GM12878 (cell line): ENCODE measurements around the gene ITGA6. TPM values are rescaled to one million over a fixed set of nuclear protein-coding genes. Genes with fewer than 3 reads are reported as not detected.

ENCODE experiments used
- ATAC-seq: fragments of 200-7000 bp; cut with Tn5 transposase; 3 replicates; pipeline ENCODE4 v1.9.1; 2020; ENCODE audit warnings: mild to moderate bottlenecking, moderate library complexity
- BruUV-seq: library from RNA; stranded (reverse); fragments of 400-500 nt; replicated peaks from 2 replicates; lab custom pipeline; 2021; lab: Mats Ljungman, UMichigan
- CTCF ChIA-PET: fragments of 300-600 bp; sonication (Branson Sonifier 250); formaldehyde crosslinking; extraction: SDS; loops from one replicate; lab custom pipeline; 2021; ENCODE audit warnings: inconsistent platforms; lab: Yijun Ruan, JAX
- POLR2A ChIA-PET: fragments of 350-600 bp; formaldehyde crosslinking; extraction: SDS; loops from one replicate; lab custom pipeline; 2021; ENCODE audit warnings: inconsistent platforms; lab: Charles Lee
- RAD21 ChIA-PET: fragments of 300-600 bp; sonication (Branson Sonifier 250); formaldehyde crosslinking; loops from one replicate; lab custom pipeline; 2023; ENCODE audit warnings: antibody characterized with exemption; ENCODE audit not compliant: unreplicated experiment; lab: Charles Lee
- SMC1A ChIA-PET: fragments of 300-600 bp; sonication (Branson Sonifier 250); formaldehyde crosslinking; loops from one replicate; lab custom pipeline; 2023; ENCODE audit not compliant: unreplicated experiment, uncharacterized antibody; lab: Charles Lee
- DNase-seq: peaks from one replicate; pipeline ENCODE4 v3.0.0-alpha.2; 2011; ENCODE audit warnings: low read depth, low spot score
- FAIRE-seq: peaks from 3 replicates; lab custom pipeline; 2011; peaks lifted over from hg19 to GRCh38; lab: Jason Lieb, UNC
- H2AFZ ChIP-seq: 2 replicates; pipeline ENCODE4 v1.6.0; 2011; ENCODE audit warnings: low read depth, low read length, control low read depth; ENCODE audit not compliant: control insufficient read depth
- H3K27ac ChIP-seq: 2 replicates; pipeline ENCODE4 v1.5.1; 2011; ENCODE audit warnings: control low read depth; ENCODE audit not compliant: control insufficient read depth, insufficient read depth
- H3K27me3 ChIP-seq, 2 experiments: replicated peaks in 1 of 2; 2 replicates each; pipeline versions ENCODE4 v1.6.0 to v1.6.1; 2011; ENCODE audit warnings: low read length in 1 of 2; ENCODE audit not compliant: control insufficient read depth in 2 of 2, insufficient read depth in 2 of 2
- H3K36me3 ChIP-seq, 2 experiments: 2 replicates each; pipeline ENCODE4 v1.5.1; 2011; ENCODE audit warnings: low read length in 1 of 2; ENCODE audit not compliant: control insufficient read depth in 2 of 2, insufficient read depth in 2 of 2
- H3K4me1 ChIP-seq: 2 replicates; pipeline ENCODE4 v1.6.1; 2011; ENCODE audit warnings: mild to moderate bottlenecking, low read length, moderate library complexity, mixed read lengths; ENCODE audit not compliant: control insufficient read depth, insufficient read depth
- H3K4me2 ChIP-seq: 2 replicates; pipeline ENCODE4 v1.6.0; 2011; ENCODE audit warnings: control low read depth; ENCODE audit not compliant: control insufficient read depth, insufficient read depth
- H3K4me3 ChIP-seq: fragments of 200-600 bp; sonication (generic); 2 replicates; pipeline ENCODE4 v1.5.1; 2016
- H3K79me2 ChIP-seq: 2 replicates; pipeline ENCODE4 v1.6.0; 2011; ENCODE audit warnings: low read length; ENCODE audit not compliant: control insufficient read depth, insufficient read depth
- H3K9ac ChIP-seq: 2 replicates; pipeline ENCODE4 v1.8.0; 2011; ENCODE audit warnings: low read length, control low read depth, mixed read lengths; ENCODE audit not compliant: control insufficient read depth, insufficient read depth
- H3K9me3 ChIP-seq: replicated peaks from 3 replicates; pipeline ENCODE4 v1.5.1; 2011; ENCODE audit warnings: mild to moderate bottlenecking, low read length; ENCODE audit not compliant: control insufficient read depth, insufficient read depth
- H4K20me1 ChIP-seq: 2 replicates; pipeline ENCODE4 v1.6.0; 2011; ENCODE audit not compliant: control insufficient read depth, insufficient read depth
- BCL11A ChIP-seq: IDR thresholded peaks from 2 replicates; pipeline ENCODE4 v1.6.1; 2011; ENCODE audit warnings: low read depth, low read length
- ESRRA ChIP-seq: IDR thresholded peaks from 2 replicates; pipeline ENCODE4 v1.6.1; 2012; ENCODE audit warnings: mild to moderate bottlenecking, low read length, improper control_type of control experiment
- JUND ChIP-seq: IDR thresholded peaks from 2 replicates; pipeline ENCODE4 v1.6.1; 2012; ENCODE audit warnings: low read depth, mild to moderate bottlenecking, low read length, improper control_type of control experiment, moderate library complexity
- MEF2A ChIP-seq: IDR thresholded peaks from 2 replicates; pipeline ENCODE4 v1.6.1; 2011; ENCODE audit warnings: low read depth, mild to moderate bottlenecking, low read length, moderate library complexity; ENCODE audit not compliant: insufficient read depth
- RFX5 ChIP-seq: IDR thresholded peaks from 2 replicates; pipeline ENCODE4 v1.6.1; 2011; ENCODE audit warnings: low read depth, low read length, improper control_type of control experiment
- RUNX3 ChIP-seq: IDR thresholded peaks from 2 replicates; pipeline ENCODE4 v1.6.1; 2012; ENCODE audit warnings: low read length, inconsistent platforms
- SIX5 ChIP-seq: IDR thresholded peaks from 2 replicates; pipeline ENCODE4 v1.6.1; 2011; ENCODE audit warnings: mild to moderate bottlenecking, low read depth, low read length, moderate library complexity; ENCODE audit not compliant: severe bottlenecking
- SMAD5 ChIP-seq: IDR thresholded peaks from 2 replicates; pipeline ENCODE4 v1.6.1; 2016; ENCODE audit warnings: antibody characterized with exemption, low read depth
- ZNF217 ChIP-seq: fragments of 450-650 bp; IDR thresholded peaks from 2 replicates; pipeline ENCODE4 v1.6.1; 2017; ENCODE audit warnings: antibody characterized with exemption, mild to moderate bottlenecking
- WGBS: methylation state at CpG from one replicate; pipeline ENCODE4 v1.1.6; 2016; ENCODE audit warnings: low lambda C conversion rate; ENCODE audit not compliant: insufficient replicate concordance, insufficient coverage; ENCODE audit errors: missing lambda C conversion rate; 5-methylcytosine and 5-hydroxymethylcytosine counted together
- in situ Hi-C: fragments of 300-500 bp; cut with MboI; formaldehyde crosslinking; loops from 9 replicates; pipeline ENCODE4 v1.14.3; 2018; ENCODE audit warnings: mixed read lengths
- intact Hi-C: fragments of 100-400 bp; cut with micrococcal nuclease; formaldehyde crosslinking; loops from one replicate; pipeline ENCODE4 v1.14.2; 2022; ENCODE audit not compliant: unreplicated experiment
- polyA plus RNA-seq, 11 experiments: library from polyadenylated mRNA; depleted of rRNA in 4 of 11; unstranded in 6 of 11; stranded (reverse) in 5 of 11; fragments of >200 nt; fragmentation: Nextera tagmentation in 4 of 11; fragmentation: Illumina TruSeq in 1 of 11; extraction: Ambion mirVana in 4 of 11; extraction: Trizol in 1 of 11; gene quantifications; 1 replicate in 1 of 11; 2 replicates in 10 of 11; pipeline versions ENCODE4 v1.2.1 to v1.2.3, GENCODE V29; 2011 to 2016; ENCODE audit warnings: inconsistent platforms in 2 of 11, missing spikeins in 2 of 11, low read depth in 1 of 11
- total RNA-seq, 4 experiments: library from RNA; depleted of rRNA in 3 of 4; stranded (reverse); fragments of >200 nt in 3 of 4; fragmentation: Illumina TruSeq in 1 of 4; extraction: Trizol in 1 of 4; gene quantifications; 2 replicates each; pipeline versions ENCODE4 v1.2.1 to v1.2.3, GENCODE V29; 2013 to 2021

ITGA6 gene
- total and polyA plus RNA-seq, 10 of the 15 experiments (the other 5 are each of a cell fraction or from before 2014, with no cell fraction given), result 0.01 to 0.36 (median 0.14) TPM; not detected in 2

DNA sequence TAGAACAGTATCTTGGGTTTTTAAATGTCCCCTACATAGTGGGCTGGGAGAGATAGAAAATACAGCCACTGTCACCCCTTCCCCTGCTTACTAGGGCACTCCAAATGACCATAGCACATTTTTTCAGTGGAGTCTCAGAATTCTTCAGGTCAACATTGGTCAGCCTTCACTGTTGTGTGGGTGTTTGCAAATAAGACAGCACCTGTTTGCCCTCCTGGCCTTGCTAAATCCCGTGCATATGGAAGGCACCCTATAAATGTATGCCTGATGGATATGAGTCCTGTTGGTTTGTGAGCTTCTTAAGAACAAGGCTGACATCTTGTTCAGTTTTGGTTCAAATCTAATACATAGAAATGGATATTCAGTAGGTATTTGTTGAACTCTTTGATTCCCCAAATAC lies 12.5 kb downstream of the ITGA6 start (continued):
- TF ChIP-seq RFX5, result no peak

DNA sequence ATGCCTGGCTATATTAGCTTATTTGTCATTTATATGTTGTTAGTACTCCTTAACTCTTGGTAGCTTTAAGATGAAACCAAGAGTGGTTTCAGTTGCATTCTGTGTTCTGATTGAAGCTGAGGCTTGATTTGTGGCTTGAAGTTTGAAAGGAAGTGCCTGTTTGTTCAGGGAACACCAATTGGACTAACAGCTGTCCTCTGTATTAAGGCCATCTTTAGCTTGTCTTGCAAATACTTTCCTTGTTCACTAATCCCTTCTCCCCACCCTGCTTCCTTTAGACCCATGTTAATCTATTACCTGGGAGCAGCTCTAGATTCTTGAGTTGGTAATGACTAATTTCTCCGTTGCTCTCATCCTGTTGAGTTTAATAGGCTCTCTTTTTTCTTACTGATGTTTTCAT lies 13.4 kb downstream of the ITGA6 start:
- H3K9me3 ChIP-seq, result no peaks in the 10 kb centered on the region
- in situ Hi-C loops, result no loop called here
- FAIRE-seq (peak; percentile 79), DNase-seq (no peak), ATAC-seq (peak; percentile 44; the same call in 2 of the 3 replicates)
- no peak overlapping the region for H3K27ac ChIP-seq
- POLR2A ChIA-PET, result no interaction called here
- no peak overlapping the region for H2AFZ ChIP-seq
- H4K20me1 ChIP-seq, result no peaks in the 10 kb centered on the region
- CTCF ChIA-PET, result interaction anchor here (0.6 to 2.9 kb wide), 5 partner anchors 12 to 163 kb away, joined by 3 to 17 read pairs (median 6); no protein-coding TSS in a partner anchor
- TF ChIP-seq ZNF217 (no peak), BCL11A (no peak), ESRRA (no peak), SIX5 (no peak), RUNX3 (0 out of 2 replicates have a peak, but pooled peaks have one; percentile 10), JUND (no peak), SMAD5 (no peak), MEF2A (no peak)
- no peaks in the 10 kb centered on the region for H3K27me3 ChIP-seq
- H3K4me3 ChIP-seq, result no peak overlapping the region
- H3K4me1 ChIP-seq, result peaks cover 13% of the 10 kb centered on the region
- H3K9ac ChIP-seq, result no peak overlapping the region
- 3% methylated on average over 1 of the region's 1 CpG for WGBS
- H3K79me2 ChIP-seq, result no peaks in the 10 kb centered on the region
- RAD21 ChIA-PET, result interaction anchor here (0.7 kb wide), 1 partner anchor 15 kb away, joined by 4 read pairs; no protein-coding TSS in a partner anchor
- no peaks in the 10 kb centered on the region for H3K36me3 ChIP-seq
- intact Hi-C loops, result no loop called here
- SMC1A ChIA-PET, result interaction anchor here (0.8 to 2.1 kb wide), 5 partner anchors 10 to 54 kb away, joined by 3 to 8 read pairs (median 3); no protein-coding TSS in a partner anchor
- no TSS peak for BruUV-seq
- H3K4me2 ChIP-seq, result no peak overlapping the region
